Activated T-helper 2 cell treated with anti-CD3 and anti-CD28 coated beads, Interferon-gamma antibody, Interleukin-2, Interleukin-4, amounts not matched to agents 10 μg/mL and 5 μg/mL and 100 μg/mL, durations not matched to agents 14 hours and 24 hours and 36 hours (primary cell): ENCODE data around the gene DNAJC19. TPM values are rescaled to one million over a fixed set of nuclear protein-coding genes. Genes with fewer than 3 reads are reported as not detected.

Experiments
- DNase-seq: peaks from one replicate; pipeline ENCODE4 v3.0.0; 2021; ENCODE audit warnings: low spot score
- H3K27ac Mint-ChIP-seq: one replicate; pipeline ENCODE4 v1.8.0; 2021; ENCODE audit warnings: mixed read lengths
- H3K27me3 Mint-ChIP-seq: one replicate; pipeline ENCODE4 v1.8.0; 2021; ENCODE audit warnings: low read depth, mixed read lengths
- H3K36me3 Mint-ChIP-seq: one replicate; pipeline ENCODE4 v1.8.0; 2021; ENCODE audit warnings: low read depth, mixed read lengths
- H3K4me1 Mint-ChIP-seq: one replicate; pipeline ENCODE4 v1.8.0; 2021; ENCODE audit warnings: low read depth, mixed read lengths
- H3K4me3 Mint-ChIP-seq: one replicate; pipeline ENCODE4 v1.8.0; 2021; ENCODE audit warnings: low read depth, mild to moderate bottlenecking, moderate library complexity, mixed read lengths
- H3K9me3 Mint-ChIP-seq: one replicate; pipeline ENCODE4 v1.8.0; 2021; ENCODE audit warnings: mixed read lengths
- intact Hi-C: fragments of 100-400 bp; cut with micrococcal nuclease; formaldehyde crosslinking; loops from one replicate; pipeline ENCODE4 v1.15.1; 2023
- total RNA-seq: library from RNA; stranded (reverse); gene quantifications from 2 replicates; pipeline ENCODE4 v1.2.3, GENCODE V29; 2022

DNAJC19 gene
- total RNA-seq, 1 donor from 2014 or later: 48.5 TPM

GRCh38 chr3:180947761-180948390, 41.7 kb downstream of the DNAJC19 start:
- peaks cover 61% of the 10 kb centered on the region for H3K36me3 Mint-ChIP-seq

GRCh38 chr3:180940826-180941225, 48.7 kb downstream of the DNAJC19 start:
- H3K4me3 Mint-ChIP-seq: no peak overlapping the region
- H3K27ac Mint-ChIP-seq: no peak overlapping the region
- intact Hi-C loops: no loop called here
- no peak for DNase-seq
- H3K36me3 Mint-ChIP-seq: peaks cover 54% of the 10 kb centered on the region
- H3K27me3 Mint-ChIP-seq: no peaks in the 10 kb centered on the region
- no peaks in the 10 kb centered on the region for H3K9me3 Mint-ChIP-seq
- H3K4me1 Mint-ChIP-seq: peaks cover 6% of the 10 kb centered on the region

More at GRCh38 chr3:180947761-180948390, 41.7 kb downstream of the DNAJC19 start:
- intact Hi-C loops: no loop called here
- Mint-ChIP-seq H3K4me1 (peaks cover 19% of the 10 kb centered on the region), H3K9me3 (no peaks in the 10 kb centered on the region), H3K27me3 (no peaks in the 10 kb centered on the region), H3K27ac (no peak overlapping the region), H3K4me3 (no peak overlapping the region)
- no peak for DNase-seq

GRCh38 chr3:180934638-180935037, 54.9 kb downstream of the DNAJC19 start:
- intact Hi-C loops: no loop called here
- Mint-ChIP-seq H3K4me3 (no peak overlapping the region), H3K27ac (no peak overlapping the region), H3K4me1 (peaks cover 22% of the 10 kb centered on the region), H3K9me3 (no peaks in the 10 kb centered on the region), H3K27me3 (no peaks in the 10 kb centered on the region), H3K36me3 (peaks cover 42% of the 10 kb centered on the region)
- DNase-seq: no peak

Other genes with a start within 250 kb of the DNAJC19 start
- gene FXR1, start 77.1 kb downstream of the DNAJC19 start, total RNA-seq: 163 and 170 TPM in 2 replicates